ENCODE data around the gene RPA3.

DNA sequence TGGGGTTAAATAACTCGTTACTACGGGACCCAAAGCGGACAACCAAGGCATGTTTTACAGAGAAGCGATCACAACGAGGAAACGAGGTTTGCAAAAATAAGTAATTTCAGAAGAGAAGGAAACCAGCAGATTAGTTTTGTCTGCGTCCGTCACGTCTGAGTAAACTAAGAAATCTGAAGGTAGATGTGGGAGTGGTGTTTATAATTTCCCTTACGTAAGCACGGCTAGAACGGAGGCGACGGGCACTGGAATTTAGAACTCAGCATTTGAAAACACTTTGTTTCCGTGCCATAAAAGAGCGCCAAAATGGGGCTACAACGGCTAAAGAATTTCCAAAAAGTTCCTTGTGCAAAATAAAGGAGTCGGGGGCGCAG lies 78.6 kb downstream of the RPA3 start:
- TF ChIP-seq, protein P1, sequence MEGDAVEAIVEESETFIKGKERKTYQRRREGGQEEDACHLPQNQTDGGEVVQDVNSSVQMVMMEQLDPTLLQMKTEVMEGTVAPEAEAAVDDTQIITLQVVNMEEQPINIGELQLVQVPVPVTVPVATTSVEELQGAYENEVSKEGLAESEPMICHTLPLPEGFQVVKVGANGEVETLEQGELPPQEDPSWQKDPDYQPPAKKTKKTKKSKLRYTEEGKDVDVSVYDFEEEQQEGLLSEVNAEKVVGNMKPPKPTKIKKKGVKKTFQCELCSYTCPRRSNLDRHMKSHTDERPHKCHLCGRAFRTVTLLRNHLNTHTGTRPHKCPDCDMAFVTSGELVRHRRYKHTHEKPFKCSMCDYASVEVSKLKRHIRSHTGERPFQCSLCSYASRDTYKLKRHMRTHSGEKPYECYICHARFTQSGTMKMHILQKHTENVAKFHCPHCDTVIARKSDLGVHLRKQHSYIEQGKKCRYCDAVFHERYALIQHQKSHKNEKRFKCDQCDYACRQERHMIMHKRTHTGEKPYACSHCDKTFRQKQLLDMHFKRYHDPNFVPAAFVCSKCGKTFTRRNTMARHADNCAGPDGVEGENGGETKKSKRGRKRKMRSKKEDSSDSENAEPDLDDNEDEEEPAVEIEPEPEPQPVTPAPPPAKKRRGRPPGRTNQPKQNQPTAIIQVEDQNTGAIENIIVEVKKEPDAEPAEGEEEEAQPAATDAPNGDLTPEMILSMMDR (IDR thresholded peaks at IDR 0.05), result no peak
- no peak for TF ChIP-seq POLR2AphosphoS5 (IDR thresholded peaks at IDR 0.05)

Measured in stomach (tissue), 4 donors.